Amniotic stem cell (primary cell): ENCODE measurements around the gene B3GALT6.
"Not testable (repeated sequence)": the region's sequence is repeated elsewhere in the genome, so short reads cannot be mapped to it uniquely, and the experiment has no call there.

ENCODE experiments used
- DNase-seq: peaks from one replicate; lab custom pipeline; 2025; lab: John Stamatoyannopoulos, UW

Gene B3GALT6

DNA sequence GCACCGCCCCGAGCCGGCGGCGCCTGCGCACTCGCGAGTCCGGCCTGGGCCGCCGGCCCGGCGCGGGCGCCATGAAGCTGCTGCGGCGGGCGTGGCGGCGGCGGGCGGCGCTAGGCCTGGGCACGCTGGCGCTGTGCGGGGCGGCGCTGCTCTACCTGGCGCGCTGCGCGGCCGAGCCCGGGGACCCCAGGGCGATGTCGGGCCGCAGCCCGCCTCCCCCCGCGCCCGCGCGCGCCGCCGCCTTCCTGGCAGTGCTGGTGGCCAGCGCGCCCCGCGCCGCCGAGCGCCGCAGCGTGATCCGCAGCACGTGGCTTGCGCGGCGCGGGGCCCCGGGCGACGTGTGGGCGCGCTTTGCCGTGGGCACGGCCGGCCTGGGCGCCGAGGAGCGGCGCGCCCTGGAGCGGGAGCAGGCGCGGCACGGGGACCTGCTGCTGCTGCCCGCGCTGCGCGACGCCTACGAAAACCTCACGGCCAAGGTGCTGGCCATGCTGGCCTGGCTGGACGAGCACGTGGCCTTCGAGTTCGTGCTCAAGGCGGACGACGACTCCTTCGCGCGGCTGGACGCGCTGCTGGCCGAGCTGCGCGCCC is at the start of gene B3GALT6:
Gene B3GALT6, plus strand, starts transcription at position 30 of the 588 bp plus-strand sequence. Its CDS starts 42 bp downstream, at position 72.
- no peak for DNase-seq

GRCh38 chr1:1182491-1183220 is 49.4 kb upstream of the B3GALT6 start:
- no peak for DNase-seq

GRCh38 chr1:1183221-1183747 is 48.8 kb upstream of the B3GALT6 start:
- no peak for DNase-seq

DNA sequence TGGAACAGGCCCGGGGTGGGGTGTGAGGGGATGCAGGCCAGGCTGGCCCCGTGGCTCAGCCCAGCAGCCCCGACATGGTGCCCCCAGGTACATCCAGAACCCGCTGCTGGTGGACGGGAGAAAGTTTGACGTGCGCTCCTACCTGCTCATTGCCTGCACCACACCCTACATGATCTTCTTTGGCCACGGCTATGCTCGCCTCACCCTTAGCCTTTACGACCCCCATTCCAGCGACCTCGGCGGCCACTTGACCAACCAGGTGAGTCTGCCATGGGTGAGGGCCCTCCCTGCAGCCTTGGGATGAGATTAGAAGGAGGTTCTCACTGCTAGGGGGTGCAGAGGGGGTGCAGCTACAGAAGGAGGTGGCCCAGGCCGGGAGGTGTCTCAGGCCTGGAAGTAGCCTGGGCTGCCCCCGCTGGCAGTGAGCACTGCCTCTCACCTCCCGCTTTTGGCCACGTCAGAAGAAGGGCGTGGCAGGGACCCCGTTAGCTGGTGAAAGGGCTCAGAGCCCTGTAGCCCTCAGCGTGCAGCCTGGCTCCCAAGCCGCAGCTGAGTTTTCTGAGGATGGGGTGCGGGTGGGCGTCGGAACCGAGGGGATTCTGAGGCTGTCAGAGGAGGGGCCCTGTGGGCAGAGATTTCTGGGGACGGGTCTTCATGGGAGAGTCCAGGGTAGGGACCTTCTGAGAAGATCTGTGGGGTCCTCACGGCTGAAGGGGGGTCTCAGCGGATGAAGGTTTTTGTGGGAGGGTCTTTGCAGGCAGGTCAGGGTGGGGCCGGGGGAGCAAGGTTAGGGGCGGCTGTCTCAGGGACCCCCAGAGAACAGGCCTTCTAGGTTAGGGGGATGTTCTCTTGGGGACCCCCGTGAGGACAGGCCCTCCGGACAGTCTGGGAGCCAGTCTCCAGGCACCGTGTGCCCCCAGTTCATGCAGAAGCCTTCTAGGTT is 47.9 kb upstream of the B3GALT6 start:
- DNase-seq, result no peak

GRCh38 chr1:1185101-1185765 is 46.8 kb upstream of the B3GALT6 start:
- DNase-seq, result no peak

DNA sequence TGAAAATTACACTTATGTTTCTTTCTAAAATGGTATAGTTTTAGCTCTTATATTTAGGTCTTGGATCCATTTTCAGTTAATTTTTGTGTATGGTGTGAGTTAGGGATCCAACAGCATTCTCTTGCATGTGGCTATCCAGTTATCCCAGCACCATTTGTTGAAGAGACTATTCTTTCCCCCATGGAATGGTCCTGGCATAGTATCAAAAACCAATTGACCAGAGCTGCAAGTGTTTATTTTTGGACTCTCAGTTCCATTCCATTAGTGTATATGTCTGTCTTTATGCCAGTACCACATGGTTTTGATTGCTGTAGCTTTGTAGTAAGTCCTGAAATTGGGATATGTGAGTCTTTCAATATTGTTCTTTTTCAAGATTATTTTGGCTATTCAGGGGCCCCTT is 44.1 kb upstream of the B3GALT6 start:
- no peak for DNase-seq

- no peak for DNase-seq
Observed at GRCh38 chr1:1189111-1189510, 42.9 kb upstream of the B3GALT6 start.

DNA sequence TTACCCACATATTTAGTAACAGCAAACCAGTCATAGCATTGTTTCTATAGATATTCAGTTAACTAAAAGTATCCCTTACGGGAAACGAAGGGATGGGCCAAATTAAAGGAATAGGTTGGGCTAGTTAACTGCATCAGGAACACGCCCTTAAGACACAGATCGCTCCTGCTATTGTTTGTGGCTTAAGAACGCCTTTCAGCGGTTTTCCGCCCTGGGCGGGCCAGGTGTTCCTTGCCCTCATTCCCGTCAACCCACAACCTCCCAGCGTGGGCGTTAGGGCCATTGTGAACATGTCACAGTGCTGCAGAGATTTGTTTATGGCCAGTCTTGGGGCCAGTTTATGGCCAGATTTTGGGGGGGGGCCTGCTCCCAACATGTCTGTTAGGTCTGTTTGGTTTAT is 40.3 kb upstream of the B3GALT6 start:
- DNase-seq, result no peak

DNA sequence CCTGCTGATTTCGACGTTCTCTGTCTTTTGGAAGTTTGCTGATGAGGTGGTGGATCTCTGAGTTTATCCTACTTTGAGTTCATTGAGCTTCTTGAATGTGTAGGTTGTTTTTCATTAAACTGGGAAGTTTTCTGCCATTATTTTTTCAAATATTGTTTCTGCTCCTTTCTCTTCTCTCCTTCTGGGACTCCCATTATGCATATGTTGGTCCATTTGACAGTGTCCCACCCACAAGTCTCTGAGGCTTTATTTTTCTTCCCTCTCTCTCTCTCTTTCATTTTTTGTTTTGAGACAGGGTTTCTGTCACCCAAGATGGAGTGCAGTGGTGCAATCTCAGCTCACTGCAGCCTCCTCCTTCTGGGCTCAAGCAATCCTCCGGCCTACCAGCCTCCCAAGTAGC is 37.3 kb upstream of the B3GALT6 start:
- DNase-seq, result no peak

- not testable (repeated sequence) for DNase-seq
Observed at GRCh38 chr1:1195726-1196125, 36.3 kb upstream of the B3GALT6 start.

- no peak for DNase-seq
Observed at GRCh38 chr1:1196431-1197187, 35.4 kb upstream of the B3GALT6 start.

DNA sequence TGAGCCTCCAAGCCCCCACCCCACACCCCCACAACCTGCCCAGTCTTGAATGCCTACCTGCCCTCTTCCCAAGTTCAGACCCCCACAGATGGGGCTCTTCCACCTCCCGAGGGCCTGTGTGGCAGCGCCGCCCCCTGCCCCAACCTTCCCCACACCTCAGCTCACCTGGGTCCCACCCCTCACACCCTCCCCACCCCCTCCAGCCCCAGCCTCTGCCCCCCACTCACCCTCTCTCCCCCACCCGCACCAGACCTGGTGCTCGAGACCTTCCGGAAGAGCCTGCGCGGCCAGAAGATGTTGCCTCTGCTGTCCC is 34.9 kb upstream of the B3GALT6 start:
- no peak for DNase-seq

GRCh38 chr1:1197551-1198422 is 34.2 kb upstream of the B3GALT6 start:
- DNase-seq, result no peak

GRCh38 chr1:1198423-1199140 is 33.5 kb upstream of the B3GALT6 start:
- DNase-seq, result no peak

DNA sequence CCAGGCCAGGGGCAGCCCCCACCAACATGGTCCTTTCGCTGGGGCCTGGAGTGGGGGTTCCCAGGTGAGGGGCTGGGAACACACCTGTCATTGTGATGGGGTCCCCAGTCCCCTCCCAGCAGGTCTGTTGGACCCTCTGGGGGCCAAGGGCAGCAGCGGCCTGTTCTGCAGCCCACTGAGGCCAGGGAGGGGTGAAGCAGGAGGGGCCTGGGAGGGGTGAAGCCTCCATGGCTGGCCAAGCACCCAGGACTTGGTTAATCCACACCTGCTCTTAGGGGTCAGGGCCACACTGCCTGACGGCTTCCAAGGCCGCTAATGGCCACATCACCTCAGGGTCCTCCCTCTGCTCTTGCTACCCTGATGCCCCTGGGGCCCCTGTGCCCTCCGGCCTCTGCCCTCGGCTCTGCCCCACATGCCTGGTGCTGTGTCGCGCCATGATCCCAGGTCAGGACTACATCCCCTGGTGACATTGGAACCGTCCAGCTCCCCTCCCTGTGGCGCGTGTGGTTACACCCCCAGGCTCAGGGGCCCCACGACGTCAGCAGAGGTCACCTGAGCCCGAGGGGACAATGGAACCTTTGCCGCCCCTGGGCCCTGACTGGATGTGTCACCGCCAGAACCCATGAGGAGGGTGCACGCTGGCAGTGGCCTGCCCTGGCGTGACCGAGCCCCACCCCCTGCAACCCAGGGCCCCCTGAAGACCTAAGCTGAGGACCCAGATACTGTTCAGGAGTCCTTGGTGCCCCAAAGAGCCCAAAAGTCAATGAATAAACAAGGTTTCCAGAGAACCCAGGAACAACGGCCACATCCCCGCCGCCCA is 32.7 kb upstream of the B3GALT6 start:
- DNase-seq, result no peak

DNA sequence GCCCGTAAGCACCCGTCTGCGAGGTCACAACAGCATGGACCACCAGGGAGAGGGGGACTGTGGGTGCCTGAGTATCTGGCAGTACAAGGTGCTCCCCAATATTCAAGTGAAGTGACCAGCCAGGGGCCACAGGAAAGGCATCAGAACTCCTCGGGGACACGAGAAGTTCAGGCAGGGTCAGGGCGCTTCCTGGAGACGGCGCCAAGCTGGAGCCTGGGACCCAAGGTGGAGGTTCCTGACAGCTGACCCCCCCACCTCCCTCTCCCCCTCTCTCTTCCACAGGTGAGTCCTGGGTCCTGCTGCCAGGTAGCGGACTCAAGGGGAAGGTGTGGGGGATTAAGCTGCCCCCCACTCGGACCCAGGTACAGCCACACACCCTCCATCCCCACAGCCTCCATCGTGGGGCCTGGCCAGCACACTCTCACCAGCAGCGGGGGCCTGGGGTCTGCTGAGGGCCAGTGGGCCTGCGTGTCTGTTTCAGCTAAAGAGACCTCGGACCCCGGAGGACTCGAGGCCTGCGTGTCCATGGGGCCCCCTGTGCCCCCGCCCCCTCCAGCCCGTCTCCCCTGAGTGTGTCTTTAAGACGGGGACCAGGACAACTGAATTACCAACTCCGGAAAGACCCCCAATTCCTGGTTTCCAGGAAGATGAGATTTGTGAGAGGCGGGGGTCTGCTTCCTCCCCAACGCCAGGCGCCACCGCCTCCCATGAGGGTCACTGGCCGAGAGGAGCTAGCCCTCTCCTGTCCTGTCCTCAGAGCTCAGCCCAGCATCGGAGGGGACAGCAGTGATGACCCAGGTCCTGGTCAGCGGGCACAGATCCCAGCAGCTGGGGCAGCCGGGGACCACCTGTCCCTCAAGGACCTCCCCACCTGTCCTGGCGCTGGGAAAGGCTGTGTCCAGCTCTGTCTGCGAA is 31.8 kb upstream of the B3GALT6 start:
- DNase-seq, result no peak
